COR-L47 (cell line): ENCODE results near the gene KCNIP1.

Experiments used
- DNase-seq: peaks from one replicate; lab custom pipeline; 2025; lab: John Stamatoyannopoulos, UW

KCNIP1 gene

DNA sequence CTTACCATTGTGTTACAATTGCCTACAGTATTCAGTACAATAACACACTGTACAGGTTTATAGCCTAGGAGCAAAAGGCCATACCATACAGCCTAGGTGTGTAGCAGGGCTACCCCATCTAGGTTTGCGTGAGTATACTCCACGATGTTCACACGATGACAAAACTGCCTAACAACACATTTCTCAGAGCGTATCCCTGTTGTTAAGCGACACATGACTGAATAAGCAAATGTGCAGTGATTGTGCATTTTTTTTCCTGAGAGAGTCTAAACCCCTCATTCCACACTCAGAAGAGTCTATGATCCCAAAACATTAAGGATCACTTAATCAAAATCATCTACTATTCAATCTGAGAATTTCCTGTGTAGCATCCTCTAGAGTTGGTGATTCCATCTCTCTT is 211.3 kb downstream of the KCNIP1 start:
- DNase-seq: no peak

DNA sequence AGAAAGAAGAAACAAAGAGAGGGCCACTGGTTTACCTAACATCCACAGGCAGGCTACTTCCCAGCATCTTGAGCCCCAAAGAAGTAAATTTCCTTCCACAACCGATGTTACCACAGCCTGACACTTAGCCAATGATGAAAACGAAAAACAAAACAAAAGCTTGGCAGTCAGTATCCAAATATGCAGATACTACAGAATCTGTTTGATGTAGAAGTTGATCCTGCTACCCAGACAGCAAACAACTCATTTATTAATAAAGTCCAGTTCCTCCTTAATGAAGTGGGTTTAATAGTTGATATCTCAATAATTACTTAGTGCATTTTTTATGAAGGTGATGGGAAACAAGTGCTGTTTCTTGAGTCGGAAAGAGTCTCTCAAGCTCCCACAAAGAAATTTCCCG is 212.6 kb downstream of the KCNIP1 start:
- no peak for DNase-seq

DNA sequence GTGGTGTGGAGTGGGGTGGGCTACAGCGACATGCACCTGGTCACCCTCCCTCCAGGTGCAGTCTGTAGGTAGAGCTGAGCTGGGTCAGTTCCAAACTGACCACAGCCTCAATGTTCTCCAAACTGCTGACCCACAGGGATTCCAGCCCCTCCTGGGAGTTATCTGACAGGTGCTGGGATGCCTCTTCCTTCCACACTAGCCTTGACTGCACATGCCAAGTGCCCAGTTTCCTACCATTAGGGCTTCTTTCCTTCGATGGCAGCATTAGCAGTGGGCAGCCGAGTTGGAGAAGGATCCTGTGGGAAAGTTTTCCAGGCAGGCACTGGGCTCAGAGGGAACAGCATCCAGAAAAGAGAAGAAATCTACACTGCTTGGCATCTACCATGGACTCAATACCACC is 215.7 kb downstream of the KCNIP1 start:
- DNase-seq: no peak

DNA sequence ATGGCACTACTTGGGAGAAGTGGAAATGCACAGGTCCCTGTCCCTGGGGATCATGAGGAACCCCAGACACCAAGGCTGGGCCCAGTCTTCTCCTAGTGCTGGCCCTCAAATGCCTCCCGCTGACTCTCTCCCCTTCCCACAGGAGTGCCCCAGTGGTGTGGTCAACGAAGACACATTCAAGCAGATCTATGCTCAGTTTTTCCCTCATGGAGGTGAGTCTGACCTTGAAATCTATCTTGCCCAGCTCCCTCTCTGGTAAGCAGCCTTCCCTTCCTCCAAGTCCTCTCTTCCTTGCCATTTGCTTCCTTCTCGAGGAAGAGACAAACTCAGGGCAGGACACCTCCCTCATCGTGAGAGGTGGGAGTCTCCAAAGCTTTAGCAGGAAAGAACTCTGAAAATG is 216.4 kb downstream of the KCNIP1 start:
- DNase-seq: no peak

DNA sequence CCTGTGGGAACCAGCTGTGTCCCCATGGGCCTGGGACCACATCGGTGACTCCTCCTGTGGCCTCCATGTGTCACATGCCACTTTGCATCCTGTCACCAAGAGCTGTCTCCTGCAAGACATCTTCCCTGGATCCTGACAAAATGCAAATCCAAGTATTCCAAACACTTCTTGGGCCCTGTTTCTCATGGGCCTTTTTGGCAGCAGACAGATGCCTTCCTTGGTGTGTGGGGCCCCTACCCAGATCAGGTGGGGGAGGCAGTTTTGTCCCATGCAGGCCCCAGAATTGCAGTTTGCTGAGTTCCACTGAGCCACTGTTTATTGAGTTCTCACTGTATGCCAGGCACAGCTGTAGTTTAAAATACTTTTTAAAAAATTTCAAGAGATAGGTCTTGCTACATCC is 217.2 kb downstream of the KCNIP1 start:
- DNase-seq: no peak

DNA sequence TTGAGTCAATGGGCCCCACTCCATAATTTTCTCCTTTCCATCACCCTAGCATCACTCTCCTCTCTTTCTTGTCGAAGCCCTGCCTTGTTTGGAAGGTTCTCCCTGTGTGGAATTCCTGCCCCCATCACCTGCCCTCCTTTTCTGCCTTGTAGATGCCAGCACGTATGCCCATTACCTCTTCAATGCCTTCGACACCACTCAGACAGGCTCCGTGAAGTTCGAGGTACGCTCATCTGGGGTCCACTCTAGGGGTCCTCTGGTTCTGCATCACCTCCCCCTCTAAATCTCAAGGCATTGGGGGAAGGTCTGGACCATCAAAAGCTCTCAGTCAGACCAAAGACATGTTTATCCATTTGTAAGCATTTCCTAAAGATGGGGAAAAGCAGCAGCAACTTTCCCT is 217.9 kb downstream of the KCNIP1 start:
- DNase-seq: no peak

DNA sequence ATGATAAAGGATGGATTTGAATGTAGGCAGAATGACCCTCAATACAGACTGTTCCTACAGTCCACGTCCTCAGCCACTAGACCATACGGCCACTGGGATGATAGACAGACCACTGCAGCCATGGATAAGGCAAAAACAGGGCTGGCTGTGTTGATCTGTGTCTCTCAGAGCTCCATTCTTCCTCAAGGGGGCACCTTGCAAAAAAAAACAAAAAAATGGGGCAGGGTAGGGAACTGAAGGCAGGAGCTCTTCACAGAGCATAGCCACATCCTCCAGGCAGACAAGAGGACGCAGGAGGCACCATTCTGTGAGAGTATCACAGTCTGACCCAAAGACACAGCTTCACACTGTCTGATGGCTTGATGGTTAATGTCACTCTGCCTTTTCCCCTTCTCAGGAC is 218.5 kb downstream of the KCNIP1 start:
- DNase-seq: no peak

DNA sequence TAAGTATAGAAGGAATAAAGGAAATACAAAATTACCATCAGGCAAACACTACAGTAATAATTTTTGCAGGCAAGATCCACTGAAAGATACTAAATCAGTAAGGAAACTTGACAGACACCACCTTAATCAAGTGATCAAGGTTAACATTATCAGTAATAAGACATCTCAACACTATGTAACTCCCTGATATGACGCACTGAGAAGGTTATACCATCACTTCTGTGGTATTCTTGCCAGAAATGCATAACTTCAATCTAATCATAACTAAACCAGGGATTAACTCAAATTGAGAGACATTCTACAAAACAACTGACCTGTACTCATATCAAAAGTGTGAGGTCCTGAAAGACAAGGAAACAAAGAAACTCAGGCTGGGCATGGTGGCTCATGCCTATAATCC is 227.2 kb downstream of the KCNIP1 start:
- DNase-seq: no peak

DNA sequence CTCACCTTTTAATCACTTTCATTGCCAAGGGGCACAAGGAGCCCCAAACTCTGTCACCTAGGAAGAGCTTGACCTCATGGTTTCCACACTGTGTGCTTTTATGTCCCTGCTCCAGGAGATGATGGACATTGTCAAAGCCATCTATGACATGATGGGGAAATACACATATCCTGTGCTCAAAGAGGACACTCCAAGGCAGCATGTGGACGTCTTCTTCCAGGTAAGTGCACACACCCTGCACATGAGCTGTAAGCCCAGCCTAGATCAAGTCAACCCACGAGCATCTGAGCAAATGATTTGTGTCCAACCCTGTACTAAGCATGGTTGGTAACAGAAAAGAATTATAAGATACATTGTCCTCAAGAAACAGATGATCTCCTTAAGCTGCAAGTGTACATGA is 228.9 kb downstream of the KCNIP1 start:
- no peak for DNase-seq

DNA sequence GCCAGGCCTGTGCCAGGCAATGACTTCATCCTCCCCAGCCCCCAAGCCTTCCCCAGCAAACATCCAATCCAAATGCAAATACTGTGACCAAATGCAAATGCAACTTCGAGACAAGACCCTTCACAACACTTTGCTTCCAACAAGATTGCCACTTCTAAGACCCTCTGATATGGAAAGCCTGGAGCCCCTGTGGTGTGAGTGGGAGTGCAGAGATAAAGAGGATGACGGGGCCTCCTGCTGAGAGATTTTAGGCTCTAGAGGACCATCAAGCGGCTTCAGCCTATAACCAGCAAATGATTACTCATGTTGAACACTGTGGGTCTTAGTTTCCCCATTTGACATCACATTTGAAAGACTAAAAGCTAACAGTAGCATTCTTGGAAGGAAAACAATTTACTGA is 233.1 kb downstream of the KCNIP1 start:
- DNase-seq: no peak

DNA sequence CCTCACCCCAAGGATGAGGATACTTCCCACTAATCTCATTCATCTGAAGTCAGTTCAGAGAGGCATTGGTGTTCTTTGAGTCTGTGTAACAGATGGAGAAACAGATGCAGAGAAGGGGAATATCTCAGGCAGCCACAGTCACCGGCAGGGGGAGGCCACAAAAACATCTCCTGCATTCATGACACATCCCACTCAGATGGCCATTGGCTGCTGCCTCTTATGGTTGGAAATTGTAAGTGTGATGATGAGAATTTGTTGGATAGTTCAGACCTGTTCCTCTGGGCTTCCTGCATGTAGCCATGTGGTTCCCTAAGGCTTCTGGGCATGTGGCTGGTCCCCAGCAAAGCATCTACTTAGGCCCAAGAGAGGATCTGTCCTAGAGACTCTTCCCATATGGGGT is 233.8 kb downstream of the KCNIP1 start:
- no peak for DNase-seq

DNA sequence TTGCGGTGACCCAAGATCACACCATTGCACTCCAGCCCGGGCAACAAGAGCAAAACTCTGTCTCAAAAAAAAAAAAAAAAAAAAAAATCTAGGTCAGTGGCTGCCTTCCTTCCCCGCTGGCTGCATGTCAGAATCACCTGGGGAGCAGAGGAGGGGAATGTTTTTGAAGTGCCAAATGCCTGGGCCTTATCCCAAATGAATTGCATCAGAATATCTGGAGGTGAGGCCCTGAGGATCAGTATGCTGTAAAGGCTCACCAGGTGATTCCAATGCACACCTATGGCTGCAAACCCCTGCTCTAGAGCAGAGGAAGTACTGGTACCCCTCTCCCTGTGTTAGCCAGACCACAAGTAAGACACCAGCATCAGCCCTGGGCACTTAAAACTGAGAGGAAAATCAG is 235.0 kb downstream of the KCNIP1 start:
- DNase-seq: no peak

DNA sequence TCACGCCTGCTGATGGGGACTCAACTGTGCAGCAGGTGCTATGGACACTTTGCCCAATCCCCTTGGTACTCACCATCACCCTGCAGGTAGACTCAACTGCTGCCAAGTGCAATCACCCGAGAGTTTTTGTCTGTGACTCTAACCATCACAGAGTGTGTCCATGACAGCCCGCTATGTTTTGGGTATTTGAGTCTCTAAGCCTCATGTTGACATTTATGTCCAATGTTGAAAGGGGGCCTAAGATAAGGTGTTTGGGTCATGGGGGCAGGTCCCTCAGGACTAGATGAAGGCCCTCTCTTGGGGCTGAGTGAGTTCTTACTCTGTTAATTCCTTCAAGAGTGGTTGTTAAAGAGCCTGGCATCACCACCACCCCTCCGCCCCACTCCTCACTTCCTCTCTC is 235.6 kb downstream of the KCNIP1 start:
- DNase-seq: no peak

DNA sequence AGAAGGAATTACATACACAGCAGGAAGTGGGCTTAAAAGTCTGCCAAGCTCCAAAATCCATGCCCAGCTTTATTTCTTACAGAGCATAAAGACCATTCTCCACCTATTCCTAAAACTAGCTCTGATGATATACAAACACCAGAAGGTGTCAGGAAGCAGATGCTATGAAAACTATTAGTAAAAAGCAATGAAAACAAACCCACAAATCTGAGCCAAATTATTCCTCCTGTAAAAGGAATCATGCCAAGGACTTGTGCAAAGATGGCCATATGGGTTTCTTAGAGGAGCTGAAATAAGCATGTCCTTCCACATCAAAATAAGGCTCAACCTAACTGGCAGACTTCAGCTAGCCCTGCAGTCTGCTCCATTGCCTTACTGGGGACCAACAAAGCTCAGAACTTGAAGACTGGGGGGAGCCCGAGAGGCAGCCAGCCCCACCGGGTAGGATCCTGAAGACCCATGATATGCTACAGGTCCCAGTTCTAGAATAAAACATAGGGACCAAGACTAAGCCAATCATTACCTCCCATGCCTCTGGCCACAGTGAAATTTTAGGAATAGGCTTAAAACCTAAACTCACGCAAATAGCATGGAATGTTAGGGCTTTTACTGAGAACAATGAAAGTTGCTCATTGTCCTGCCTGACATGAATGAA is 236.9 kb downstream of the KCNIP1 start:
- DNase-seq: no peak

DNA sequence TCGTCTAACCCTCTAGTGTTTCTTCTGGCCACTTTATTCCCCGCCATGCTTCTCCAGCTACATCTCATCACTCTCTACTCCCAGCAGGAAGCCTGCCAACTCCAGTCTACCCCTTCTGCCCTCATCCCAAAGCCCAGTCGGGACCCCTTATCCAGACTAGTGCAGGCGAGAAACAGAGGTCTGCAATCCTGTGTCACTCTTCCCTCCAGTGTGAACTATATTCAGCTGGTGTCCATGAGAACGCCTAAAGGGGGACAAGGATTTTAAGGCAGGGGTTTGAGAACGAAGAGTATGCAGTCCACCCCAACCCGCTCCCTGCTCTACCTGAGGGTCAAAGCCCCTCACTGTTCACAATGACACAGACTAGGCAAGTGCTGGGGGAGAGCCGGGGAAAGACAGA is 238.0 kb downstream of the KCNIP1 start:
- no peak for DNase-seq

DNA sequence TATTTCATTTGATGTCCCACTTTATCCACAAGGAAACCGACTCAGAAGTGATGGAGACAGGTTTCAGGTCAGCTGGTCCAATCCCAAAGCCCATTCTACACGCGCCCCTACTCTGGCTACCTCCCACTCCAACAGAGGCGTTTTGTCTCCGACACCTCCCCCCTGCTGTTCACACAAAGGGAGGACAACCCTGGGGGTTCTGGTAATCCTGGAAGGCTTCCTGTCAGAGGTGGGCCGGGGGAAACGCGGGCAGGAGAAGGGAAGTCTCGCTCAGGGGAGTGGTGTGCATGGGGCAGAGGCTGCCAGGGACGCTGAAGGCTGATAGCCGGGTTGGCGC is 240.0 kb downstream of the KCNIP1 start:
- no peak for DNase-seq

DNA sequence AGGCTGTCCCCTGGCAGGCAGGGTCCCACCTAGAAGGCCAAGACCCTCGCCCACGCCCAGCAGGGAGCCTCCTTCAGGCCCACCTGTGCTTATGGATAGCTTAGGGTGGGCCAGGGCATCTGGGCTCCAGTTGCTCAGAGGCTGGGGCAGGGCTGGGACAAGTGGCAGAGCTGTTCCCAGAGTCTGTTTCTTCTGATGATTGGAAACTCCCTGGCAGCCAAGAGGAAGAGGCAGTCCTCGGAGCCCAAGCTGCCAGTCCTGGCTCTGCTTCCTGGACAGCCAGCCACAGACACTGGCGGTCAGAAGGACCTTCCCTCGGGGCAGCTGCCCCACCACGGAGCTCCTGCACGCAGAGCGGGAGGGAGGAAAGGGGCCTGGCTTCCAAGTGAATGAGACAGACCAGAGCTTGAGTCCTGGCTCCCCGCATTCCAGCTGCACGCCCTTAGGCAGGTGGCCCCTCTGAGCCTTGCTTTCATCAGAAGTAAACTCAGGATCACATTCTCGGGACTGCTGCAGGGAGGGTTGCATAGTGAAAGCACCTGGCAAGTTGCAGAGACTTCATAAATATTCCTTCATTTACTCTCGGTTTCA is 241.8 kb downstream of the KCNIP1 start:
- no peak for DNase-seq

DNA sequence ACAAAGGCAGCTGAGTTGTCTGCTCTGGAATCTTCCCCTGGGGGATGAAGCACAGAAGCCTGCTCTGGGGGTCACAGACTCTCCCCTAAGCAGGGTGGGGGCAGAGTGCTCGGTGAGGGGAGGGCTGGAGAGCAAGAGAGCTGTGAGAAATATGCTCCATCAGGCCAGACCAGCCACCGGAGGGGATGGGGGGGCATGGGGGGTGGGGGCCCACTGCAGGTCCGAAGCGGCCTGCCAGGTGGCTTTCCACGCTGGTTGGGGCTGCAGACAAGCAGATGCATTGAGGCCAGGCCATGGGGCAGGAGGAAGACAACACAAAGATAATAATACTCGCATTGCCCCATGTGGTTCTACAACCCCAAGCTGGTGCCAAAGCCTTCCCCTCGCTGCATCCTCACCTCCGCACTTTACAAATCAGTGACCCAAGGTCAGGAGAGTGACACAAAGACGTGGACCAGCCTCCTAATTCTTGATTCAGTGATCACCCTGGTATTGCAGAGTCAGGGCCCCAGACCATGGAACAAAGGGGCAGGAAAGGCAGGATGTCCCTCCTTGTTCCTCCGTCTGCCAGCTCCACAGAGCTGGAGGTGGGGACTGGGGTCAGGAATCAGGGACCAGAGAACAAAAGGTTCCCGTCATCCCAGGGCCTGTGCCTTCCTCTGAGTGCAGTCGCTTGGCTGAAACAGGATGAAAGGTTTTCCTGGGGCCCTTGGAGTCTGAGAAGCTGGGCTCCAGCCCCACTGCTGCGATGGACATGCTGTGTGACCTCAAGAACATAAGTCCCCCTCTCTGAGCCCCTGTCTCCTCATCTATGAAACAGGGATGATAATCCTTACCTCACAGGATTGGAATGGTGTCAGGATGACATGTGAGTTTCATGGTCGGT is 242.5 kb downstream of the KCNIP1 start:
- DNase-seq: no peak

DNA sequence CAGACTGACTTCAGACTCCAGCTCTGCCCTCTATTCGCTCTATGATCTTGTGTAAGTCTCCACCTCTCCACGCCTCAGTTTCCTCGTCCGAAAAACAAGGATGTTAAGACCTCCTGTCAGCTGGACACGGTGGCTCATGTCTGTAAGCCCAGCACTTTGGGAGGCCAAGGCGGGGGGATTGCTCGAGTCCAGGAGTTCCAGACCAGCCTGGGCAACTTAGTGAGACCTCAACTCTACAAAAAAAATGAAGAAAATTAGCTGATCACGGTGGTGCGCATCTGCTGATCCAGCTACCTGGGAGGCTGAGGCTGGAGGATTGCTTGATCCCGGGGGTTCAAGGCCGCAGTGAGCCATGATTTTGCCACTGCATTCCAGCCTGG is 243.1 kb downstream of the KCNIP1 start:
- no peak for DNase-seq

DNA sequence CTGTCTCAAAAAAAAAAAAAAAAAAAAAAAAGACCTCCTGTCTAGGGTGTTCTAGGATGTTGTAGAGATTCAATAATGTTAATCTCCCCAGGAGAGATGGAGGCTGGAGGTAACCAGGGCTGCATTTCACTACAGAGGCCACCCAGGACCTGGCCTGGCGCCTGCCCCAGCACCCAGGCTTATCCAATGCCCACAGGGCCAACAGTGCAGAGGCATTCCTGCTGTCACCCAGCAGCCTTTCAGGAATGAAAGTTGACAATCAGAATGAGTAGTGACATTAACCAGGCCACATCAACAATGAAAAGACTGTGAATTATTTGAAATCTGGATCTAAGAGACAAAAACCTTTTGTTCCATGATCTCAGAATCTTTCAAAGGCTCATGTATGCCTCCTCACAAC is 243.5 kb downstream of the KCNIP1 start:
- DNase-seq: no peak

DNA sequence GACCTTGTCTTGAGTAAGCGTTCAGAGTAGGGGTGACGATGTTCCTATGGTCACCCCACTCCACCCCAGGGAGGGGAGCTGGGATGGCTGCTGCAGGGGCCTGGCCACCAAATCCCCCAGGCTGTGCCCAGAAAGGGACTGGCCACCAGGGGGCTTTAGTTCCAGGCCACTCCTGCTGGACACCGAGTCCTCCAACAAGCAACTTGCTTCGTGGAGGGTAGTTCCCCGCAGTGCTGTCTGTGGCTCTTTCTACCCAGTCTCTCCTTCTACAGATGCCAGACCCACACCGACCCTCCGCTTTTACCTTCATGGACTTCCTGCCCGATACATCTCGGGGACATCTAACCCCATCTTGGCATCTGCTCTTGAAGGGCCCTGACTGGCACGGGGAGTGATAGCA is 244.0 kb downstream of the KCNIP1 start:
- DNase-seq: peak; percentile 8

DNA sequence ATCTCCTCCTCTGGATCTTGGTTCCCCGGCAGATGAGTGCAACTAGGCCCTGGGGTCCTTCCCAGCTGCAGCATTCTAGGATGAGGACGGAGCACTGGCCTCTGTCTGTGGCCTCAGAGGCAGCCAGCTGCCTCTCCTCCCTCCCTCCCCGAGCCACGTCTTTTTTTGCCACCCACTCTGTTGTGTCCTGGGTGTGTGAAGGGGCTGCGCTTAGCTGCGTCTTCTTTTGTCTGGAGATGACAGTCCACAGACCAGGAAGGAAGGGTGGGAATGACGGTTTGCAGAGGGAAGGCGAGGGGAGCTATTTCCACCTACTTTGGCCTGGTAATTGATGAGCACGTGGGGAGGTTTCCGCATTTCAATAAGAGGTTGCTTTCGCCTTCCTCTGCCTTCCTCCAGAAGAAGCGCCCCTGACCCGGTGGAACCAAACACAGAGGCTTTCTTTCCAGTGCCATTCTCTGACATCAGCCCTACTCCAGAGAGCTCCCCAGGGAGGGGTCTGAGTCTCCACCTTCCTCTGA is 245.2 kb downstream of the KCNIP1 start:
- no peak for DNase-seq

DNA sequence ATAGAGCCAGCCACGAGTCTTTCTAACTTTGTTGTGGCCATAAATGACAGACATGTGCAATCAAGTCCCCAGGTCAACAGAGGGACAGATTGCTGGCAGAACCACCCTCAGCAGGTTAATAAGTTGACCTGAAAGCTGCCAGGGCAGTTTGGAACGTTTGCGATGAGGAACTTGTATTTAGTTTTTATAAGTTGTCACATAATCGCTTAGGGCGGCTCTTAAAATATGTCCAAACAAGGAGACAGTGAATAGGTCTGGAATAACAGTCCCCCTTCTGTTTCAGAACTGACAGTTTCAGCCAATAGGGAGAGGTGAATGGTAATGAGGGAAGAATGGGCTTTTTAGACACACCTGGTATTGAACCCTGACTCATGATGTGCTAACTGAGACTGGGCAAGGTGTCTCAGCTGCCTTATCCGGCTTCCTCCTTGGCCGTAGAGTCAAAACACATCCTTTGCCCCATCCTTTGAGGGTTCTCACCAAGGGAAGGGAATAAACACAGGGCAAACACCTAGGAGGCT is 246.2 kb downstream of the KCNIP1 start:
- no peak for DNase-seq
